SK-N-SH (cell line): ENCODE measurements around the gene INAFM2. TPM values are rescaled to one million over a fixed set of nuclear protein-coding genes. Genes with fewer than 3 reads are reported as not detected.

Source experiments
- CTCF ChIA-PET: fragments of 300-600, 350-600 bp; formaldehyde crosslinking; extraction: SDS; loops from one replicate; lab custom pipeline; 2021; lab: Yijun Ruan, JAX
- POLR2A ChIA-PET: fragments of 350-600 bp; sonication (Branson Sonifier 250); formaldehyde crosslinking; extraction: SDS; loops from one replicate; lab custom pipeline; 2020; ENCODE audit warnings: antibody characterized with exemption, inconsistent platforms; lab: Yijun Ruan, JAX
- DNase-seq: peaks from one replicate; pipeline ENCODE4 v3.0.0; 2012
- H2AFZ ChIP-seq: fragments of 200-600 bp; sonication (generic); 2 replicates; pipeline ENCODE4 v1.8.1; 2016; ENCODE audit warnings: antibody characterized with exemption, mild to moderate bottlenecking, low read depth
- H3F3A ChIP-seq: fragments of 200-600 bp; sonication (generic); replicated peaks from 2 replicates; pipeline ENCODE3; 2016; ENCODE audit warnings: antibody characterized with exemption, mild to moderate bottlenecking; ENCODE audit not compliant: insufficient read depth
- H3K27ac ChIP-seq, 2 experiments: fragments of 200-500 bp in 1 of 2; fragments of 200-600 bp in 1 of 2; sonication (Bioruptor generic) in 1 of 2; sonication (generic), shearing (Covaris generic) in 1 of 2; 2 replicates each; pipeline versions ENCODE4 v1.5.1 to v1.6.1; 2014 to 2016; ENCODE audit warnings: low read depth in 2 of 2, inconsistent platforms in 1 of 2, low read length in 1 of 2, mild to moderate bottlenecking in 1 of 2, mixed read lengths in 1 of 2
- H3K27me3 ChIP-seq: fragments of 200-600 bp; sonication (generic), shearing (Covaris generic); 2 replicates; pipeline ENCODE4 v1.6.1; 2016; ENCODE audit warnings: mixed run types; ENCODE audit not compliant: insufficient read depth
- H3K36me3 ChIP-seq, 2 experiments: fragments of 200-500 bp in 1 of 2; fragments of 200-600 bp in 1 of 2; sonication (Bioruptor generic) in 1 of 2; sonication (generic) in 1 of 2; replicated peaks in 1 of 2; 2 replicates each; pipeline versions ENCODE3 to v1.5.1; 2014 to 2016; ENCODE audit warnings: low read length in 1 of 2, mild to moderate bottlenecking in 1 of 2; ENCODE audit not compliant: insufficient read depth in 2 of 2, control insufficient read depth in 1 of 2
- H3K4me1 ChIP-seq, 2 experiments: fragments of 200-500 bp in 1 of 2; fragments of 200-600 bp in 1 of 2; sonication (Bioruptor generic) in 1 of 2; sonication (generic), shearing (Covaris generic) in 1 of 2; 2 replicates each; pipeline versions ENCODE4 v1.5.1 to v1.6.1; 2014 to 2016; ENCODE audit warnings: low read depth in 1 of 2, low read length in 1 of 2, mixed run types in 1 of 2; ENCODE audit not compliant: insufficient read depth in 2 of 2, control insufficient read depth in 1 of 2
- H3K4me2 ChIP-seq: fragments of 200-600 bp; sonication (generic), shearing (Covaris generic); 2 replicates; pipeline ENCODE4 v1.6.1; 2017; ENCODE audit warnings: mixed run types
- H3K4me3 ChIP-seq, 2 experiments: fragments of 200-500 bp in 1 of 2; fragments of 200-600 bp in 1 of 2; sonication (Bioruptor generic) in 1 of 2; sonication (generic), shearing (Covaris generic) in 1 of 2; 2 replicates each; pipeline versions ENCODE4 v1.5.1 to v1.8.1; 2014 to 2016; ENCODE audit warnings: low read depth in 2 of 2, inconsistent platforms in 1 of 2, low read length in 1 of 2, mild to moderate bottlenecking in 1 of 2, mixed read lengths in 1 of 2, moderate library complexity in 1 of 2
- H3K79me2 ChIP-seq: fragments of 200-600 bp; sonication (generic); 2 replicates; pipeline ENCODE4 v1.8.1; 2017; ENCODE audit warnings: mild to moderate bottlenecking; ENCODE audit not compliant: insufficient read depth
- H3K9ac ChIP-seq: fragments of 200-600 bp; sonication (generic); 2 replicates; pipeline ENCODE4 v1.6.1; 2017; ENCODE audit warnings: mixed run types
- H3K9me2 ChIP-seq: fragments of 200-600 bp; sonication (generic); 2 replicates; pipeline ENCODE4 v1.6.1; 2017; ENCODE audit warnings: mixed run types
- H3K9me3 ChIP-seq: fragments of 200-600 bp; sonication (generic); 2 replicates; pipeline ENCODE4 v1.6.1; 2017; ENCODE audit warnings: mixed run types, mild to moderate bottlenecking, moderate library complexity
- H4K20me1 ChIP-seq: fragments of 200-600 bp; sonication (generic); 2 replicates; pipeline ENCODE4 v1.6.1; 2017; ENCODE audit warnings: mild to moderate bottlenecking, mixed run types; ENCODE audit not compliant: insufficient read depth
- CHD2 ChIP-seq: fragments of 150-350 bp; IDR thresholded peaks from 2 replicates; pipeline ENCODE4 v1.6.1; 2018; ENCODE audit warnings: low read length; ENCODE audit not compliant: partially characterized antibody
- EP300 ChIP-seq, 2 experiments: IDR thresholded peaks; 2 replicates each; pipeline versions ENCODE4 v1.4.0 to v1.6.1; 2012; ENCODE audit warnings: borderline replicate concordance in 1 of 2, low read depth in 1 of 2, low read length in 1 of 2
- GATA2 ChIP-seq: sonication (generic); formaldehyde crosslinking; IDR thresholded peaks from 2 replicates; pipeline ENCODE4 v1.5.0; 2020; ENCODE audit warnings: mild to moderate bottlenecking, missing genetic modification reagents
- JUND ChIP-seq: IDR thresholded peaks from 2 replicates; pipeline ENCODE4 v1.4.0; 2012
- RCOR1 ChIP-seq: fragments of 150-350 bp; IDR thresholded peaks from 2 replicates; pipeline ENCODE4 v1.6.1; 2017; ENCODE audit warnings: antibody characterized with exemption, low read length
- TCF12 ChIP-seq: IDR thresholded peaks from 2 replicates; pipeline ENCODE4 v1.4.0; 2012
- TEAD4 ChIP-seq: IDR thresholded peaks from 2 replicates; pipeline ENCODE4 v1.4.0; 2012; ENCODE audit warnings: mild to moderate bottlenecking, borderline replicate concordance; ENCODE audit not compliant: insufficient read depth
- USF2 ChIP-seq: fragments of 150-350 bp; IDR thresholded peaks from 2 replicates; pipeline ENCODE4 v1.6.1; 2017; ENCODE audit warnings: antibody characterized with exemption, low read length, low read depth, borderline replicate concordance
- WGBS: methylation state at CpG from one replicate; pipeline ENCODE4 v1.1.6; 2017; ENCODE audit warnings: low lambda C conversion rate; 5-methylcytosine and 5-hydroxymethylcytosine counted together
- polyA plus RNA-seq, 3 experiments: library from polyadenylated mRNA; depleted of rRNA; stranded (reverse); fragments of >200 nt; gene quantifications; 2 replicates each; pipeline ENCODE4 v1.2.3, GENCODE V29; 2012

Gene INAFM2
- polyA plus RNA-seq, 1 of the 3 experiments (the other 2 are of a cell fraction), result 7.8 TPM

GRCh38 chr15:40301467-40302179, 21.9 kb upstream of the INAFM2 start:
- Histone ChIP-seq H2AFZ (no peak overlapping the region), H3K27ac (peak overlapping the region in 1 of 2 experiments; percentile 89; a peak in 2 of 4 replicates), H3K9ac (no peak overlapping the region), H4K20me1 (no peaks in the 10 kb centered on the region), H3K4me1 (peaks cover 0 to 26% of the 10 kb centered on the region in 2 experiments; a peak in 2 of 4 replicates), H3K4me2 (no peak overlapping the region), H3F3A (no peaks in the 10 kb centered on the region), H3K9me3 (no peaks in the 10 kb centered on the region), H3K36me3 (no peaks in the 10 kb centered on the region), H3K79me2 (no peaks in the 10 kb centered on the region), H3K4me3 (no peak overlapping the region; a peak in 1 of 4 replicates), H3K27me3 (no peaks in the 10 kb centered on the region; the same call in 1 of the 2 replicates), H3K9me2 (no peaks in the 10 kb centered on the region)
- peak; percentile 80 for DNase-seq
- WGBS, result 50% methylated on average over 12 of the region's 12 CpGs
- TF ChIP-seq GATA2 (CRISPR knock-in tag), result peak; percentile 77
- no peak for TF ChIP-seq CHD2
- 0 out of 2 replicates have a peak, but pooled peaks have one; percentile 31 for TF ChIP-seq RCOR1
- CTCF ChIA-PET, result interaction anchor here (1.1 to 66.3 kb wide), 7 partner anchors 10 to 256 kb away, joined by 3 to 2194 read pairs (median 28); partner anchors contain the start of genes ANKRD63, CCDC9B, DISP2 and INAFM2
- POLR2A ChIA-PET, result interaction anchor here (0.6 to 1.6 kb wide), 5 partner anchors 11 to 241 kb away, joined by 3 to 6 read pairs (median 5); no protein-coding TSS in a partner anchor

GRCh38 chr15:40302288-40302886, 21.1 kb upstream of the INAFM2 start:
- ChIA-PET CTCF (interaction anchor here (1.3 to 66.3 kb wide), 7 partner anchors 11 to 257 kb away, joined by 4 to 2194 read pairs (median 28); partner anchors contain the start of genes ANKRD63, CCDC9B, DISP2 and INAFM2), POLR2A (interaction anchor here (1.5 kb wide), 1 partner anchor 11 kb away, joined by 6 read pairs; no protein-coding TSS in a partner anchor)
- Histone ChIP-seq H3K9me3 (no peaks in the 10 kb centered on the region), H3K79me2 (no peaks in the 10 kb centered on the region), H3K4me2 (no peak overlapping the region), H3K36me3 (no peaks in the 10 kb centered on the region), H3K9me2 (no peaks in the 10 kb centered on the region), H3K27ac (peak overlapping the region in 1 of 2 experiments; percentile 89; a peak in 2 of 4 replicates), H3F3A (no peaks in the 10 kb centered on the region), H3K9ac (no peak overlapping the region), H3K4me1 (peaks cover 0 to 27% of the 10 kb centered on the region in 2 experiments; a peak in 2 of 4 replicates), H3K27me3 (no peaks in the 10 kb centered on the region; the same call in 1 of the 2 replicates), H4K20me1 (no peaks in the 10 kb centered on the region), H3K4me3 (no peak overlapping the region), H2AFZ (no peak overlapping the region)
- no peak for TF ChIP-seq RCOR1
- TF ChIP-seq EP300 (IDR thresholded peaks at IDR 0.05; ENCODE audit: borderline replicate concordance in 1 of 2, low read depth in 1 of 2, low read length in 1 of 2), result no peak
- no peak for TF ChIP-seq GATA2 (CRISPR knock-in tag)
- no peak for TF ChIP-seq TCF12
- no peak for TF ChIP-seq JUND
- TF ChIP-seq TEAD4, result no peak
- TF ChIP-seq USF2, result no peak
- DNase-seq, result no peak
- 72% methylated on average over 12 of the region's 19 CpGs for WGBS
